HG03460 (cell line): ENCODE data around the gene LAMP1.
"Not testable (repeated sequence)": the region's sequence is repeated elsewhere in the genome, so short reads cannot be mapped to it uniquely, and the experiment has no call there.

Experiments
- ATAC-seq: cut with Tn5 transposase; IDR thresholded peaks from one replicate; pipeline ENCODE4 v1.9.1; 2021; ENCODE audit not compliant: unreplicated experiment

The LAMP1 gene

DNA sequence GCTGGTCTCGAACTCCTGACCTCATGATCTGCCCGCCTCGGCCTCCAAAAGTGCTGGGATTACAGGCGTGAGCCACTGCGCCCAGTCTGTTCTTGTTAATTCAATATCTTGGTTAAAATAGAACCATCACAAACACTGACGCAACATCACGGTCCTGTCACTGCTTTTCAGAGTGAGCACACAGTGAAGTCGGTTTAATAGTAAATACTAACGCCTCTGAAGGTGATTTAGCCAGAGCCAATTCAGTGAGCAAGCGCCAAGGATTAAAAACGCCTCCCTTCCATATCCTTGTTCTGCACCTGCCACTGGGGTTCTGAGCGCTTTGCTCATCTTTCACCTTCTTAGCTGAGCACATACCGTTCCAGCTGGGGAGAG is 30.3 kb downstream of the LAMP1 start:
- ATAC-seq = no peak

DNA sequence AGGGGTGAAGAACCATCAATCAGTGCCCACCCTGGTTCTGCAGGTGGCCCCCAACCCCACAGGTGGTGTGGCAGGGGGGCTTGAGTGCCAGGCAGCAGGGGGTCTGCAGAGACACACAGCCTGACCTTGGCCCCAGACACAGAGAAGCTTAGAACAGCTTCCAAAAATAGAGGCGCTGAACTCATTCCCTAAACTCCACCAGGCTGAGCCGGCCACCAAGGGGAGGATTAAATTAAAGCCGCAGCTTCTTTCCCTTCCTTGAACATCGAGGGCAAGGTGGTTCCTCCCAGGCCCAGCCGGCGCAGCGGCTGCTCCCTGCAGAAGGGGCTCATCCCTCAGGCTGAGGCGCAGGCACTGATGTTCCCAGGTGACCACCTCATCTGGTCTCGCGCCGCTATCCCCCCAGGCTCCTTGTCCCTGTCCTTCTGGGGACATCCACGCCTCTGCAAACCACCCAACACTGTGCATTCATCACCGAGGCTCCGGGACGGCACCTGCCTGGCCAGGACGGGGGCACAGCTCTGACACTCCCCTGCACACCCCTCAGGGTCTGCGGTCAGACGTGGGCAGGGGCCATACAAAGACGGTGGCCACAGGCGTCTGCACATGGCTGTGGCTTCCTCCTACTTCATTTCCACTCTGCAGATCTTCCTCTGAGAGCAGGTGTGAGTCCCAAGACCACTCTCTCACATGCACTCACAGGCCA is 30.9 kb downstream of the LAMP1 start:
- no peak for ATAC-seq

DNA sequence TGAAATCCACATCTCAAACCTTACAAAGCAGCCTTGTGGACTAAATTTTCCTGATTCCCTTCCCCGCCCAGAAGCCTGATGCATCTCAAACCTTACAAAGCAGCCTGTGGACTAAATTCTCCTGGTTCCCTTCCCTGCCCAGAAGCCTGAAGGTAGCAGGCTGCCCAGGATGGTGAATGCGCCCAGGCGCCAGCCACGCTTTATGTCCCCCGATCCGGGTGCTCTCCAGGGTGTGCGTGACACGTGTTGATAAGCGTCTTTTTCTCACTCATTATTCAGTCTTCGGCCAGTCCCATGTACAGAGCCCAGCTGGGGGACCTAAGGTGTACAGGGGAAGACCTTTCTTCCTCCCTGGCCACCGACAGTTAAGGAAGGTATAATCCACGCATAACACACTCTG is 31.8 kb downstream of the LAMP1 start:
- no peak for ATAC-seq

DNA sequence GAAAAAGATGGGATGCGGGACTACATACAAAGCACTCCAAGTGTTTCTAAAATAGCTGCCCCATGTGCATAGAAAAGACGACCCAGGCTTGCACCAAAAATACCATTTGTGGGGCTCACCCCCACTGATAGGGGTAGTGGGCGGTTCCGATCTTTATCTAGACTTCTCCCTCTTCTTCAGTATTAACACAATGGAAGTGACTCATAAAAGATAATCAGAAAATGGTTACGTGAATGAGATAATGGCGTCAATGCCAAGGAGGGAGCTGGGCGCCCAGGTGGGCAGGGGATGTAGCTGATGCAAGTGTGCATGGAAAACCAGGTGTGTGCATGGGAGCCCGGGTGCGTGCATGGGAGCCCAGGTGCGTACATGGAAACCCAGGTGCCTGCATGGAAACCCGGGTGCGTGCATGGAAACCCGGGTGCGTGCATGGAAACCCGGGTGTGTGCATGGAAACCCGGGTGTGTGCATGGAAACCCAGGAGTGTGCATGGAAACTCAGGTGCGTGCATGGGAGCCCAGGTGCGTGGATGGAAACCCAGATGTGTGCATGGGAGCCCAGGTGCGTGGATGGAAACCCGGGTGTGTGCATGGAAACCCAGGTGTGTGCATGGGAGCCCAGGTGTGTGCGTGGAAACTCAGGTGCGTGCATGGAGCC is 32.7 kb downstream of the LAMP1 start:
- ATAC-seq = no peak

DNA sequence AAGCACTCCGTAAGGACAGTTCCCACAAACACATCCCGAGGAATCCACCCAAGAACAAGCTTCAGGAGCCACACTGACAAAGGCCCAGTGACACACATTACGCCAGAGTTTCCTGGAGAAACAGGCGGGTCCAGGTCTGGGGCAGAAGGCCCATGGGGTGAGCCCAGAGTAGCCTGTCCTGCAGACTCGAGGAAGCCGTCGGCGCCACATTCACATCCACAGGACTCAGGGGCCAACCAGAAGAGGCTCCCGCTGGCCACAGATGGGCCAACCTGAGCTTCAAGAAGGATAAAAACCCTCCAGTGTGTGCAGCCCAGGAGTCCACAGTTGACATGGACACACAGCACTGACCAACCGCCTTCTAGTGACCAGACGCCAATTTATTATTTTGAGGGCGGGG is 35.6 kb downstream of the LAMP1 start:
- no peak for ATAC-seq

DNA sequence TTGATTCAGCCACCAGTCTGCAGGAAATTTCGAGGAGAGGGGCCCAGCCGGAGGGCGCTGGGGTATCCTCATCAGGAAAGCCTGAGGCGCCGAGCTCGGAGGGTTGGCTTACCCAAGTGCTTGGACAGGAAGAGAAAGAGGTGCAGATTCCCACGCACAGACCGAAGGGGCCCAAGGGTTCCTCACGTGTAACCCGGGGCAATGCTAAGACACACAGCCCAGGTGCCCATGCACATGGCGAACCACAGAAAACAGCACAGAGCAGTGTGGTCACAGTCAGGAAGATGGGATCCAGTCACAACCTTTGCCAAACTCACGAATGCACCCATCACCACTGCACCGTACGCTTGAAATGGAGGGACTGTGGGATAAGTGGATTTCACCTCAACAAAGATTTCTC is 36.0 kb downstream of the LAMP1 start:
- no peak for ATAC-seq

DNA sequence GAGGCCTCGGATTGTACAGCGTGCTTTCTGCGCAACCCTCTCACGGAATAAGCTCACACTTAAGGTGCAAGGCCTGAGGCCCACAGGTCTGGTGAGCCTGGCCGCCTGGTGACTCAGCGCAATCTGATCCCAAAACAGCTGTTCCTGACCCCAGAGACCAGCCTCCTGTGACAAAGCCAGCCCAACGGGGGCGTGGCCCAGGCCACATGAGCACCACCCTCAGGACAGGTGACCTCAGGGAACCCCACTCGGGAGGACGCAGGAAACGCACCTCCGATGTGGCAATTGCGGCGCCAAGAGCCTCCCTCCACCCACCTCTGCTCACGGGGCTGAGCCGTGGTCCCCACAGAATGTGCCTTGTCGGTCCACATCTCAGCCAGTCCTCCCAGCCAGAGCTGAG is 40.5 kb downstream of the LAMP1 start:
- ATAC-seq = no peak

DNA sequence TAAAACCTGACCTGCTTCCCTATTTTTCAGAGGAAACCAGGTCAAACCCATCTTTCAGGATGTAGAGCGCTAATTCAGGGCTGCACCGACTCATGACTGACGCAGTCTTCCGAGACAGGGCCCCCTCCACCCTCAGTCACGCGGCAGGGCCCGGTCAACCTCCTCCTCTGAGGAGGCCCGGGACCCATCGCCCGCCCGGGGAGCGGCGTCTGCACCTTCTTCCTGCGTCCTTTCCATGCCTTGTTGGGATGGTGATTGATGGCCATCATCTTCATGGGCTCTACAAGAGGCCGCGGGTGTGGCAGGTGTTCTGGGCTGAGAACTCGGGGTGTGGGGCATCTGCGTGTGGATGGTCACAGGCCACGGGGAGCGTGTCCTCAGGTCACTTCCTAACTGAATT is 40.9 kb downstream of the LAMP1 start:
- ATAC-seq = no peak

DNA sequence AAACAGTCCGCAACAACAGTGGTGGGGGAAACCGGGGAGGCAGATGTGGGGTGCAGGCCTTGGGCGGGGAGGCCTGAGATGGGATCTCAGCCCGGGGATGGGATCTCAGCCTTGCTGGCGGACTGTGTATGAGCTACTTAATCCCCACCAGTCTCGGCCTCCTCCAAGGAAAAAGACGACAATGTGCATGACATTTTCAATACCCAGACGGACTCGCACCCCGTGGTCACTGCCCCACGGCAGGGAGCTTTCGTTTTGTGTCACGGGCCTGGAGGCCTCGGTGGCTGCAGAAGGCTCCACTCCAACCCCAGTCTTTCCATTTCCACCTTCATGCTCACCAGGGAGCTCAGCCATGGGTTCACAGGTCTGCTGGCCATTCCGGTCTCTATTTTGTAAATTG is 41.4 kb downstream of the LAMP1 start:
- no peak for ATAC-seq

DNA sequence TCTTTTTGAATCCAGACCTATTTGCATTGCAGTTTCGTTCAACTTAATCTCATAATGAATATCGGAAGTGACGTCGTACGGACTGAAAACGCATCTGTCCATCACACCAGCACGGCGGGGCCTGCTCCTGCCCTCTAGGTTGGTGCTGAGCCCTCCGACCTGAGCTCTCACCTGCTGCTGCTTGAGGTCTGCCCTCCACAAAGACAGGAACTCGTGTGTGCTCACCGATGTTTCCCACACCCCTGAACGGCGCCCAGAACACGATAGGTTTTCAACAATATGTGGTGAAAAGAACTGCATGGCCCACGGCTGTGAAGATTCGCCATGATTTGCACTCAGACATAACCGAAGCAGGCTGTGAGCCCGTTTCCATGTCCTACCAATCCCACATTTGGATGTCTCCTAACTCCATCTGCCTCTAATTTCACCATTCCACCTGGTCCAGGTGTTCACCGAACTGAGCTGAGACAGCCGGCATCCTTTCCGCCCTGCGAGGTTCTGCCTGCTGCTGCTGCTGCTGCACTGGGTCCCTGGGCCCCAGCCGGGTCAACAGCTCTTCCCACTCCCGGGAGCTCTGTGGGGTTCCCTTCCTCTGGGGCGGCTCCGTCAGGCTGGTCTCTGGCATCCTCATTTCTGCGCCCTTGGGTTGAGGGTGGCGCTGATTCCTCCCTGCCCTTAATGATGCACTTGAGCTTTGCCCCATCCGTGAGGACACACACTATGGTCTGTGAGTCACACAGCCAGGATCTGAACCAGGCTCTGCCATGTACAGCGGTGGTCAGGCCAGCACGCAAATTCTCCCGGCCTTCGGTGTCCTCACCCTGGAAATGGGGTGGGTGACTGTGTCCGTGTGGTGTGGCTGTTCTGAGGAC is 46.0 kb downstream of the LAMP1 start:
- ATAC-seq = no peak

DNA sequence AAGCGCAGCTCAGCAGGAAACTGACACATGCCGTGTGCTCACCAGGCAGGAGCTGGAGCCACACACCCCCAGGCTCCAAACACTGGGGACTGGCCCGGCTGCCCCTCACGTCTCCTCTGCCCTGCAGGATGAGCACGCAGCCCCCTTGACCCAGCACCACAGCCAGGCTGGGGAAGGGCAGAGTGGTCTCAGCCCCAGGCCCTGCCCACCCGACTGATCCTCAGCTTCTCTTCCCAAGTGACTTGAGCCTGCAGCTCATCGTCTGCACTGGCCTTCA is 46.6 kb downstream of the LAMP1 start:
- no peak for ATAC-seq

DNA sequence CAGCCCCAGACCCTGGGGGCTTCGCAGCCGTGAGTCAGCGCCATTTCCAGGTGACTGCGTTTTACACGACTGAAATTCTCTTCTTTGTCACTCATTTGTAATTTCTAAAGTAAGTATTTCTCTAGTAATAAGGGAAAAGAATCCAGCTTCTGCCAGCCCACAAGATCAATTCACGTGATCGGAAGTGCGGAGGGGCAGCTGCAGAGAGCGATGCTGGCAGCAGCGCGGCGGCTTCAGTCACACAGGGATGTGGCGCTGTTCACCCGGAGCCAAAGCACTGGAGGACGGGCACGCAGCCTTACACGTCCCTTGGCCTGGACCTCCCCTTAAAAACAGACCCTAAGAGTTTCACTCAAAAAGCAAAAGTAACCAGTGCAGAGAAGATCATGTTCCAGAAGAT is 48.4 kb downstream of the LAMP1 start:
- no peak for ATAC-seq

DNA sequence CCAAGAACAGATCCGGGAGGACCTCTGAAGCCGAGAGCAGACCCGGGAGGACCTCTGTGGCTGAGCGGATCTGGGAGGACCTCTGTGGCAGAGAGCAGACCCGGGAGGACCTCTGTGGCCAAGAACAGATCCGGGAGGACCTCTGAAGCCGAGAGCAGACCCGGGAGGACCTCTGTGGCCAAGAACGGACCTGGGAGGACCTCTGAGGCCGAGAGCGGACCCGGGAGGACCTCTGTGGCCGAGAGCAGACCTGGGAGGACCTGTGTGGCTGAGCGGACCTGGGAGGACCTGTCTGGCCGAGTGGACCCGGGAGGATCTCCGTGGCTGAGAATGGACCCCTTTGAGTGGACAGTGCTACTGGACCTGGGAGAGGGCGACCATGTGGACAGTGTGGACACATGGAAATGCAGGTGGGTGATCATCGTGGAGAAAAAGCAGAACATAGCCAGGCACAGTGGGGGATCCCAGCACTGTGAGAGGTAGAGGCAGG is 50.7 kb downstream of the LAMP1 start:
- ATAC-seq = not testable (repeated sequence)

DNA sequence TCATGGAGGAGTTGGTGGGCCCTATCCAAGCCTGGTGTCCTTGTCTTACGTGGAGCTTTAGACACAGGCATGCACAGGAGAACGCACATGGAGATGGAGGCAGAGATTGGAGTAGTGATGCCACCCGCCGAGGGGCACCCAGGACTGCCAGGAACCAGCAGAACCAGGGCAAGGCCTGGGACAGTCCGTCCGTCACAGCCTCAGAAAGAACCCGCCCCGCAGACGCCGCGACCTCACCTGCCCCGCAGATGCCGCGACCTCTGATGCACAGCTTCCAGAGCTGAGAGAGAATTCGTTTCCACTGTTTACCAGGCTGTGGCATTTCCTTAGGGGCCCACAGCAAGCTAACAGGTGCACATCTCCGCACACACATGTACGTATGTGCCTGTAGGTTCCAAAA is 51.6 kb downstream of the LAMP1 start:
- ATAC-seq = no peak

DNA sequence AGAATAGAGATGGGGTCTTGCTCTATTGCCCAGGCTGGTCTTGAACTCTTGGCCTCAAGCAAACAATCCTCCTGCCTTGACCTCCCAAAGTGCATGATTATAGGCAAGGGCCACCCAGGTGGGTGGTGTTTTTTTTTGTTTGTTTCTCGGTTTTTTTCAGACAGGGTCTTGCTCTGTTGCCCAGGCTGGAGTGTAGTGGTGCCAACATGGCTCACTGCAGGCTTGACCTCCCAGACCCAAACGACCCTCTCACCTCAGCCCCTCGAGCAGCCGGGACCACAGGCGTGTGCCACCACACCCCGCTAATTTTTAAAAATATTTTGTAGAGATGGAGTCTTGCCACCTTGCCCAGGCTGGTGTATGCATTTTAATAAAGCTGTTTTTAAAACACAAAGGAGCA is 52.0 kb downstream of the LAMP1 start:
- ATAC-seq = no peak

DNA sequence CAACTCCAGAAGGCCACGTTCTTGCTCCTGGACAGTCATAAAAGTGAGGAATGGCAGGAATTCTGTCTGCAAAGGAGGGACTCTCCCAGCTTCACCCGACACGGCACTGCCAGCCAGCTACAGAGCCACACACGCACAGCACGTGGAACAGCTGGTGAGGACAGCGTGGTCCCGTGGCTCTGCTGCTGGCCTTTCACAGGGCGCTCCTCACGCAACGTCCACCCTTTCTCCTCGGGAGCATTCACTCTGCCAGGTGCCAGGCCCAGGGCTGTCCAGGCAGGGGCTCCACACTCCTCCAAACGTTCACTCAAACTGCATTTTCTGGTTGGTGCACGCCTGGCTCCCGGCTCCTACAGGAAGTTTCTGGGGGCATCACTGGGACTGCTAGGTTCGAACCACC is 52.5 kb downstream of the LAMP1 start:
- ATAC-seq = no peak

DNA sequence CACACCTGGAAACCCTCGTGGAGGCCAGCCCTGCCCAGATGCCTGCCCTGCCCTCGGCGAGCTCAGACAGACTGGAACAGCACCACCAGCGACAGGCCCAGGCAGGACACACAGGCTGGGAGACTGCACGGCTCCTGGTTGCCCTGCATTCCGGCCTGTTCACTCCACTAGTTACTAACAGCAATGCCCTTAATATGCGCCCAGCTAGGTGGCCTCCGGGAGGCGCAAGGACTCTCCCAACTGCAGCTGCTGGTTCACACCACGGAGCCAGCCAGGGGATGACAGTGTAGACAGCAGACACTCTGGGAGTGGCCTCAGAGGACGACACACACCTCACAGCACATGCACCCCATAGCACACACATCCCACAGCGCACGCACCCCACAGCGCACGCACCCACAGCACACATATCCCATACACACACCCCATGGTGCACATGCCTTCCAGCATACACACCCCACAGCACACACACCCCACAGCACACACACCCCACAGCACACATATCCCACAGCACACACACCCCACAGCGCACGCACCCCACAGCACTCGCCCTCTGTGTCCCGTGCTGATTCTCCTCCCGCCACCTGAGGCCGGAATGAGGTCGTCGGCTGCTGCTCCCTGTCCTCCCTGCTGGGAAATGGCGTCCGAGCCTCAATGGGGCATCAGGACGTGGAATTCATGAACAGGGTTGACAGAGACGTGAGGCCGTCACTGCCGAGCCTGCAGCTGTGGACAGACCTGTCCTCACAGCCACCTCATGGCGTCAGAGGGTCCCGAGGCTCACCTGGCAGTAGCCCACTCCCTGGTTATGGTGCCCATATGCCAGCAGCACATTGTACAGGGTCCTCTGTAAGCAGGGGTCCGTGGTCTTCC is 53.3 kb downstream of the LAMP1 start:
- ATAC-seq = no peak

DNA sequence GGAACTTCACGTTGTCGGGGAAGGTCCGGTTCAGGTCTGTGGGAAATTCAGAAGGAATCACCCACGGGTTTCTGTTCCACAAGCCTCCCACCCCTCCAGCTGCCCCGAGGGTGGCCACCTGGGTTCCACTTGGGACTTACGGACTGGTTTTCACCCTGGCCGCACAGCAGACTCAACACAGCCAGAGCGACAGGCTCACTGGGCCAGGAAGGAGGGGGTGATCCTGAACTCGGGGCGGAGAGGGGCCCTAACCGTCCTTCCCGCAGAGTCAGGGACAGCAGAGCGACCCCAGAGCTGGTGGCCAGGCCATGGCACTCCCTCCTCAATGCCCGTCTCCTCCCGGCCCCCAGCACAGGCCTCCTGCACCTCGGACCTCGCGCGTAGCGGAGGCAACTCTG is 53.9 kb downstream of the LAMP1 start:
- ATAC-seq = no peak

DNA sequence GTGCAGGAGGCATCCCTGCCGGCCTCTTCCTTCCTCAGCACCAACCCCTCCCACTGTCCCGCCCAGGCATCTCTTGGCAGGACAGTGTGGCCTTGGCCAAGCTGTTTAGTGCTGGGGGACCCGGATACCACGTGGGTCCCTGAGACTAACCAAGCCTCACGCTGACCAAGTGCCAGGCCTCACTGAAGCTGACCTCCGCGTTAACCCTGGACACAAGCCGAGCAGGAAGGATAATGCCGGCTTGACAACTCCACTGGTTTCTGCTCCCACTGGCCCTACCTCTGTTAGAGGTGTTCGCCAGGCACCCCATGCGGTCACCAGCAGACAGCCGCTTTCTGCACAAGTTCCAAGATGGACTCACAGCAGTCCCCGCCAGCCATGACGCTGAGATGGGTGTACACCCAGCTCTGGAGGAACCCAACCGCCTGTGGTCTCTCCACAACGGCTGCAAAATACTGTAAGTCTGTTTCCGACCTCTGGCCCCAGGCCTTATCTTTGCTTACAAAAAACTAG is 54.5 kb downstream of the LAMP1 start:
- ATAC-seq = no peak

DNA sequence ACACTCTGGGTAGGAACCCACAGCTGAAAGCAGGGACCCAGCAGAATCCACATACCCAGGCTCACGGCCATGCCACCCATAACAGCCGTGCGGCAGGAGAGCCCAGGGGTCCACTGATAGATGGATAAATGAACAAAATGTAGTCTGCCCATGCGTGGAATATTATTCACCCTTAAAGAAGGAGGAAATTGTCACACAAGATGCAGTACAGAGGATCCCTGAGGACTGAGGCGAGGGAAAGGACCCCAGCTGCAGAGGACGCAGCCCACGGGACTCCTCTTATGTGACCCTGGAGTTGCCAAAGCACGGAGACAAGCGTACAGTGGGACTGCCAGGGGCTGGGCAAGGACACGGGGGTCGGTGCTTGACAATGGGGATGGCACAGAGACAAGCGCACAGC is 56.2 kb downstream of the LAMP1 start:
- ATAC-seq = no peak
